Caco-2 (cell line): ENCODE measurements around the gene EVX2. TPM values are rescaled to one million over a fixed set of nuclear protein-coding genes. Genes with fewer than 3 reads are reported as not detected.

Experiments
- BruUV-seq: library from RNA; stranded (reverse); fragments of 400-500 nt; replicated peaks from 2 replicates; lab custom pipeline; 2021; lab: Mats Ljungman, UMichigan
- CTCF ChIA-PET: fragments of 300-600 bp; sonication (Branson Sonifier 250); formaldehyde crosslinking; loops from one replicate; lab custom pipeline; 2022; ENCODE audit warnings: antibody characterized with exemption; lab: Charles Lee
- POLR2A ChIA-PET: fragments of 300-600 bp; sonication (Branson Sonifier 250); formaldehyde crosslinking; loops from one replicate; lab custom pipeline; 2022; ENCODE audit warnings: antibody characterized with exemption; lab: Charles Lee
- DNase-seq, 2 experiments: peaks; one replicate each; pipeline versions ENCODE4 v3.0.0 to v3.0.0-alpha.2; 2020 to 2022
- H3K27me3 ChIP-seq: replicated peaks from 2 replicates; pipeline ENCODE4 v1.6.0; 2011; ENCODE audit warnings: low read length; ENCODE audit not compliant: control insufficient read depth, insufficient read depth
- H3K36me3 ChIP-seq: 2 replicates; pipeline ENCODE4 v1.5.1; 2011; ENCODE audit warnings: low read length; ENCODE audit not compliant: control insufficient read depth, insufficient read depth
- H3K4me1 ChIP-seq: fragments of 250-450 bp; sonication (Bioruptor Pico); 2 replicates; pipeline ENCODE4 v1.5.1; 2020; ENCODE audit warnings: mild to moderate bottlenecking
- H3K4me3 ChIP-seq: 2 replicates; pipeline ENCODE4 v1.5.1; 2011; ENCODE audit warnings: low read depth, mild to moderate bottlenecking, control low read depth, low read length
- H3K9me3 ChIP-seq: fragments of 250-450 bp; sonication (Bioruptor Pico); 2 replicates; pipeline ENCODE4 v1.5.1; 2020; ENCODE audit warnings: mild to moderate bottlenecking, moderate library complexity
- H3K27ac Mint-ChIP-seq: one replicate; pipeline ENCODE4 v1.8.0; 2022; ENCODE audit warnings: mixed read lengths; ENCODE audit not compliant: unreplicated experiment
- H3K27me3 Mint-ChIP-seq: one replicate; pipeline ENCODE4 v1.8.0; 2022; ENCODE audit warnings: mixed read lengths; ENCODE audit not compliant: insufficient read depth, unreplicated experiment
- H3K36me3 Mint-ChIP-seq: one replicate; pipeline ENCODE4 v1.8.0; 2022; ENCODE audit warnings: mild to moderate bottlenecking, mixed read lengths; ENCODE audit not compliant: insufficient read depth, unreplicated experiment
- H3K4me1 Mint-ChIP-seq: one replicate; pipeline ENCODE4 v1.8.0; 2022; ENCODE audit warnings: low read depth, mixed read lengths; ENCODE audit not compliant: unreplicated experiment
- H3K4me3 Mint-ChIP-seq: one replicate; pipeline ENCODE4 v1.8.0; 2022; ENCODE audit warnings: mild to moderate bottlenecking, moderate library complexity, mixed read lengths; ENCODE audit not compliant: unreplicated experiment
- H3K9me3 Mint-ChIP-seq: one replicate; pipeline ENCODE4 v1.8.0; 2022; ENCODE audit warnings: mixed read lengths; ENCODE audit not compliant: unreplicated experiment
- CTCF ChIP-seq, 2 experiments: fragments of 200-600 bp in 1 of 2; IDR thresholded peaks; 1 replicate in 1 of 2; 2 replicates in 1 of 2; pipeline versions ENCODE4 v1.5.1 to v1.8.0; 2011 to 2022; ENCODE audit warnings: antibody characterized with exemption in 1 of 2, control low read depth in 1 of 2, inconsistent platforms in 1 of 2, low read depth in 1 of 2, low read length in 1 of 2, mild to moderate bottlenecking in 1 of 2, moderate library complexity in 1 of 2; ENCODE audit not compliant: insufficient read depth in 1 of 2, severe bottlenecking in 1 of 2, unreplicated experiment in 1 of 2
- intact Hi-C: fragments of 100-400 bp; cut with micrococcal nuclease; formaldehyde crosslinking; loops from one replicate; pipeline ENCODE4 v1.10.0; 2022; ENCODE audit not compliant: unreplicated experiment
- total RNA-seq: library from RNA; stranded (reverse); gene quantifications from 2 replicates; pipeline ENCODE4 v1.2.3, GENCODE V29; 2022

Gene EVX2
- total RNA-seq, 1 experiment from 2014 or later, result not detected

GRCh38 chr2:176103194-176103593, 19.4 kb upstream of the EVX2 start:
- peaks cover 10% of the 10 kb centered on the region for H3K27me3 ChIP-seq
- H3K27ac Mint-ChIP-seq, result no peak overlapping the region
- peaks cover 18% of the 10 kb centered on the region for H3K4me1 ChIP-seq
- no peaks in the 10 kb centered on the region for H3K9me3 ChIP-seq
- intact Hi-C loops, result no loop called here
- no peak for DNase-seq
- CTCF ChIA-PET, result no interaction called here
- no peaks in the 10 kb centered on the region for H3K36me3 ChIP-seq
- no peaks in the 10 kb centered on the region for H3K36me3 Mint-ChIP-seq
- H3K4me1 Mint-ChIP-seq, result peaks cover 15% of the 10 kb centered on the region
- H3K4me3 ChIP-seq, result no peak overlapping the region
- POLR2A ChIA-PET, result no interaction called here
- H3K9me3 Mint-ChIP-seq, result no peaks in the 10 kb centered on the region
- H3K27me3 Mint-ChIP-seq, result peaks cover 47% of the 10 kb centered on the region
- no peak for TF ChIP-seq CTCF (IDR thresholded peaks at IDR 0.05; ENCODE audit: insufficient read depth in 1 of 2, low read depth in 1 of 2, low read length in 1 of 2, severe bottlenecking in 1 of 2, unreplicated experiment in 1 of 2)
- no TSS peak for BruUV-seq
- H3K4me3 Mint-ChIP-seq, result no peak overlapping the region

- POLR2A ChIA-PET, result no interaction called here
Observed at GRCh38 chr2:176102309-176102866, 18.6 kb upstream of the EVX2 start.

DNA sequence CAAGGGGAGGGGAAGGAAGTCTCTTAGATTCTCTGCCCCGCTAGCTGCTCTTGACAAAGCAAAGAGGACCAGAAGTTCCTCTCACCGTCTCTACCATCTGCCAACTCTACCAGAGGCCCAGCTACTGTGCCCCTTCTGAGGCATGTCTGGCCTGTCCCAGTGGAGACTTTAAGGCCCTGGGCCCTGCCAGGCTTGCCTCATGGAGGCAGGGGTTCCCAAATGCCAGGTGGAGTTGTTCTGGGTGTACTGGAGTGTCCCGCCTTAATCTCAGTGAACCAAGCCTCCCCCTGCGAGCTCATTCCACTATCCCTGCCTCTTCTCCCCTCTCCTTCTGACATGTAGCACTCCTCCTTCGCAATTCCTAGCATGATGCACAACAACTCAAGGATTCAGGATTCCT, 18.1 kb upstream of the EVX2 start:
- DNase-seq, result peak in 1 of 2 experiments; percentile 7
- no peak for TF ChIP-seq CTCF (IDR thresholded peaks at IDR 0.05; ENCODE audit: insufficient read depth in 1 of 2, low read depth in 1 of 2, low read length in 1 of 2, severe bottlenecking in 1 of 2, unreplicated experiment in 1 of 2)
- Mint-ChIP-seq H3K27ac (no peak overlapping the region), H3K4me1 (peaks cover 15% of the 10 kb centered on the region), H3K4me3 (no peak overlapping the region), H3K9me3 (no peaks in the 10 kb centered on the region), H3K27me3 (peaks cover 54% of the 10 kb centered on the region), H3K36me3 (no peaks in the 10 kb centered on the region)
- BruUV-seq, result no TSS peak
- H3K9me3 ChIP-seq, result no peaks in the 10 kb centered on the region
- CTCF ChIA-PET, result no interaction called here
- H3K27me3 ChIP-seq, result peaks cover 10% of the 10 kb centered on the region
- POLR2A ChIA-PET, result no interaction called here
- no peaks in the 10 kb centered on the region for H3K36me3 ChIP-seq
- intact Hi-C loops, result no loop called here
- H3K4me1 ChIP-seq, result peaks cover 19% of the 10 kb centered on the region
- no peak overlapping the region for H3K4me3 ChIP-seq

More at GRCh38 chr2:176102309-176102866, 18.6 kb upstream of the EVX2 start:
- H3K36me3 ChIP-seq, result no peaks in the 10 kb centered on the region
- H3K27me3 ChIP-seq, result peaks cover 10% of the 10 kb centered on the region
- no peak for TF ChIP-seq CTCF (IDR thresholded peaks at IDR 0.05; ENCODE audit: insufficient read depth in 1 of 2, low read depth in 1 of 2, low read length in 1 of 2, severe bottlenecking in 1 of 2, unreplicated experiment in 1 of 2)
- DNase-seq, result no peak
- CTCF ChIA-PET, result no interaction called here
- H3K4me1 Mint-ChIP-seq, result peaks cover 15% of the 10 kb centered on the region
- H3K4me3 ChIP-seq, result no peak overlapping the region
- H3K4me1 ChIP-seq, result peaks cover 24% of the 10 kb centered on the region
- no peaks in the 10 kb centered on the region for H3K36me3 Mint-ChIP-seq
- H3K27me3 Mint-ChIP-seq, result peaks cover 51% of the 10 kb centered on the region
- no peaks in the 10 kb centered on the region for H3K9me3 ChIP-seq
- H3K9me3 Mint-ChIP-seq, result no peaks in the 10 kb centered on the region
- H3K27ac Mint-ChIP-seq, result no peak overlapping the region
- intact Hi-C loops, result no loop called here
- no peak overlapping the region for H3K4me3 Mint-ChIP-seq
- BruUV-seq, result no TSS peak
